HepG2 (cell line): ENCODE data around the gene GHRHR. TPM values are rescaled to one million over a fixed set of nuclear protein-coding genes. Genes with fewer than 3 reads are reported as not detected.

ENCODE experiments used
- ATAC-seq: fragments of 200-7000 bp; cut with Tn5 transposase; 3 replicates; pipeline ENCODE4 v1.9.1; 2020; ENCODE audit warnings: mild to moderate bottlenecking, moderate library complexity
- BruUV-seq: library from RNA; stranded (reverse); fragments of 400-500 nt; replicated peaks from 2 replicates; lab custom pipeline; 2021; lab: Mats Ljungman, UMichigan
- CTCF ChIA-PET: fragments of 300-600 bp; formaldehyde crosslinking; extraction: SDS; loops from one replicate; lab custom pipeline; 2021; ENCODE audit warnings: low total read pairs, inconsistent platforms, low intra/inter-chr PET ratio; lab: Yijun Ruan, JAX
- POLR2A ChIA-PET: fragments of 350-600 bp; sonication (Branson Sonifier 250); formaldehyde crosslinking; loops from one replicate; lab custom pipeline; 2020; ENCODE audit warnings: antibody characterized with exemption, inconsistent platforms; lab: Yijun Ruan, JAX
- DNase-seq: peaks from one replicate; pipeline ENCODE4 v3.0.0-alpha.2; 2015; ENCODE audit warnings: low spot score
- FAIRE-seq: peaks from 3 replicates; lab custom pipeline; 2011; peaks lifted over from hg19 to GRCh38; lab: Jason Lieb, UNC
- H2AFZ ChIP-seq: one replicate; pipeline ENCODE4 v1.6.1; 2011; ENCODE audit warnings: low read length, inconsistent platforms
- H3K27ac ChIP-seq: fragments of 300-600 bp; 3 replicates; pipeline ENCODE4 v1.8.0; 2011; ENCODE audit warnings: mixed run types, mild to moderate bottlenecking, mixed read lengths, low read length, inconsistent platforms; ENCODE audit not compliant: insufficient read depth; ENCODE audit errors: extremely low read length
- H3K27me3 ChIP-seq, 2 experiments: fragments of 200-600 bp in 1 of 2; 2 replicates in 1 of 2; 3 replicates in 1 of 2; pipeline versions ENCODE4 v1.6.0 to v1.8.0; 2011; ENCODE audit warnings: low read length in 2 of 2, mild to moderate bottlenecking in 2 of 2, moderate library complexity in 2 of 2, inconsistent platforms in 1 of 2; ENCODE audit not compliant: insufficient read depth in 2 of 2, control insufficient read depth in 1 of 2
- H3K36me3 ChIP-seq, 2 experiments: fragments of 200-600 bp in 1 of 2; replicated peaks in 1 of 2; 2 replicates in 1 of 2; 3 replicates in 1 of 2; pipeline versions ENCODE4 v1.5.1 to v1.8.0; 2011; ENCODE audit warnings: low read length in 2 of 2, inconsistent platforms in 1 of 2; ENCODE audit not compliant: insufficient read depth in 2 of 2, control insufficient read depth in 1 of 2
- H3K4me1 ChIP-seq: 2 replicates; pipeline ENCODE4 v1.5.1; 2012; ENCODE audit warnings: low read length, inconsistent platforms; ENCODE audit not compliant: insufficient read depth
- H3K4me2 ChIP-seq: 2 replicates; pipeline ENCODE4 v1.6.0; 2011; ENCODE audit warnings: low read depth, low read length, inconsistent platforms
- H3K4me3 ChIP-seq, 3 experiments: fragments of 200-600 bp in 1 of 3; sonication (generic), shearing (Covaris generic) in 1 of 3; replicated peaks in 1 of 3; 2 replicates each; pipeline ENCODE4 v1.5.1; 2011 to 2016; ENCODE audit warnings: low read length in 3 of 3, inconsistent platforms in 2 of 3, low read depth in 2 of 3, mild to moderate bottlenecking in 2 of 3, control low read depth in 1 of 3, mixed read lengths in 1 of 3; ENCODE audit not compliant: insufficient read depth in 1 of 3
- H3K79me2 ChIP-seq: one replicate; pipeline ENCODE4 v1.6.1; 2011; ENCODE audit warnings: low read length, inconsistent platforms; ENCODE audit not compliant: insufficient read depth
- H3K9ac ChIP-seq: 2 replicates; pipeline ENCODE4 v1.6.0; 2011; ENCODE audit warnings: mild to moderate bottlenecking, low read depth, low read length, inconsistent platforms; ENCODE audit not compliant: insufficient read depth
- H3K9me3 ChIP-seq: 2 replicates; pipeline ENCODE4 v1.5.1; 2012; ENCODE audit warnings: mild to moderate bottlenecking, low read length
- H4K20me1 ChIP-seq: 2 replicates; pipeline ENCODE4 v1.6.0; 2011; ENCODE audit warnings: inconsistent platforms, mild to moderate bottlenecking, low read length, moderate library complexity; ENCODE audit not compliant: insufficient read depth
- FOXP4 ChIP-seq: sonication (generic); formaldehyde crosslinking; IDR thresholded peaks from 2 replicates; pipeline ENCODE4 v1.4.0; 2020; ENCODE audit warnings: missing genetic modification reagents
- GABPA ChIP-seq, 2 experiments: IDR thresholded peaks; 2 replicates each; pipeline ENCODE4 v1.6.1; 2011 to 2016; ENCODE audit warnings: low read depth in 2 of 2, low read length in 1 of 2, missing biosample characterization in 1 of 2, missing genetic modification characterization in 1 of 2
- HNRNPLL ChIP-seq: fragments of 200-400 bp; formaldehyde crosslinking; IDR thresholded peaks from 2 replicates; pipeline ENCODE4 v1.6.1; 2017; ENCODE audit warnings: mild to moderate bottlenecking, low read depth, low read length; ENCODE audit not compliant: poor library complexity, severe bottlenecking
- IRF2 ChIP-seq: IDR thresholded peaks from 2 replicates; pipeline ENCODE4 v1.6.1; 2018; ENCODE audit warnings: missing genetic modification reagents, missing compliant biosample characterization
- KDM6A ChIP-seq: IDR thresholded peaks from 2 replicates; pipeline ENCODE4 v1.6.1; 2016; ENCODE audit warnings: low read depth
- MED13 ChIP-seq: sonication (generic); formaldehyde crosslinking; IDR thresholded peaks from 2 replicates; pipeline ENCODE4 v1.5.0; 2020; ENCODE audit warnings: missing genetic modification reagents
- NFYB ChIP-seq: sonication (generic); formaldehyde crosslinking; IDR thresholded peaks from 2 replicates; pipeline ENCODE4 v1.4.0; 2020; ENCODE audit warnings: missing genetic modification reagents
- PHF5A ChIP-seq: IDR thresholded peaks from one replicate; pipeline ENCODE4 v1.6.1; 2018; ENCODE audit warnings: low read depth, missing genetic modification reagents; ENCODE audit not compliant: unreplicated experiment
- SAFB2 ChIP-seq: sonication (generic); formaldehyde crosslinking; IDR thresholded peaks from 2 replicates; pipeline ENCODE4 v1.5.1; 2020; ENCODE audit warnings: missing genetic modification reagents, low read depth, mild to moderate bottlenecking, borderline replicate concordance
- XBP1 ChIP-seq: sonication (generic); formaldehyde crosslinking; IDR thresholded peaks from 2 replicates; pipeline ENCODE4 v1.5.0; 2020; ENCODE audit warnings: missing genetic modification reagents
- ZNF432 ChIP-seq: sonication (generic); formaldehyde crosslinking; IDR thresholded peaks from 2 replicates; pipeline ENCODE4 v1.5.0; 2020; ENCODE audit warnings: missing genetic modification reagents, mild to moderate bottlenecking, borderline replicate concordance
- WGBS: methylation state at CpG from one replicate; pipeline ENCODE4 v1.1.6; 2017; ENCODE audit warnings: low lambda C conversion rate; 5-methylcytosine and 5-hydroxymethylcytosine counted together
- in situ Hi-C: cut with HindIII; loops from 2 replicates; pipeline ENCODE4 v1.10.0; 2017; ENCODE audit warnings: low pct_unique_long_range_greater_than_20kb; ENCODE audit not compliant: extremely low pct_ligation_motif_present
- intact Hi-C: fragments of 100-400 bp; cut with micrococcal nuclease; formaldehyde crosslinking; loops from one replicate; pipeline ENCODE4 v1.10.0; 2022; ENCODE audit not compliant: unreplicated experiment
- polyA plus RNA-seq, 8 experiments: library from polyadenylated mRNA; depleted of rRNA in 3 of 8; stranded (reverse) in 7 of 8; unstranded in 1 of 8; fragments of >200 nt; fragmentation: Illumina TruSeq in 4 of 8; extraction: Trizol in 4 of 8; gene quantifications; 2 replicates each; pipeline versions ENCODE4 v1.2.1 to v1.2.3, GENCODE V29; 2011 to 2016; ENCODE audit warnings: low read depth in 4 of 8, missing spikeins in 1 of 8, mixed read lengths in 1 of 8; ENCODE audit not compliant: insufficient read depth in 1 of 8
- total RNA-seq, 5 experiments: library from RNA; depleted of rRNA; stranded (reverse); fragments of >200 nt; fragmentation: Illumina TruSeq; extraction: Trizol; gene quantifications; 2 replicates each; pipeline ENCODE4 v1.2.3, GENCODE V29; 2016; ENCODE audit warnings: low read depth in 1 of 5
- TF ChIP-seq, protein P1 (sequence below): IDR thresholded peaks from 2 replicates; pipeline ENCODE4 v1.6.1; 2016

Gene GHRHR
- total and polyA plus RNA-seq, 2 of the 13 experiments (the other 11 are each of a cell fraction or from before 2014, with no cell fraction given), result not detected

DNA sequence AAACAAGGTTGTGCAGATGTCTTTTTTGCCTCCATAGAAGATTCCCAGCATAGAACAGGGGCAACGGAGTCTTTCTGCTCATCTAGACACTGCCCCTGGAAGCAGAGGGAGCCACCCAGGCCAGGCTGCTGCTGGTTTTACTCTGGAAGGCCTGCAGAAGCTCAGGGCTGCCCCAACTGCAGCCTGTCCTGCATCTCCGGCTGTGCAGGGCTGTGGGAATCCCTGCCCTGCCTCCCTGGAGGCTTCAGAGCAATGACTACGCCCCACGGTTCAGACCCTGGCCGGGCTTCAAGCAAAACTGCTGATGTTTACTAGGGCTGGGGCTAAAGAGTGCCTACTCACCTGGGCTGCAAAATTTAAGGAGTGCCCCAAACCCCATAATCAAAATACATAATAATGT is 43.9 kb downstream of the GHRHR start:
- Histone ChIP-seq H3K27ac (no peak overlapping the region), H3K27me3 (peaks cover 0 to 8% of the 10 kb centered on the region in 2 experiments; a peak in 1 of 5 replicates), H4K20me1 (no peaks in the 10 kb centered on the region), H3K79me2 (no peaks in the 10 kb centered on the region), H2AFZ (no peak overlapping the region), H3K9me3 (no peaks in the 10 kb centered on the region), H3K4me1 (no peaks in the 10 kb centered on the region), H3K4me2 (no peak overlapping the region), H3K36me3 (no peaks in the 10 kb centered on the region), H3K4me3 (no peak overlapping the region), H3K9ac (no peak overlapping the region)
- ATAC-seq, result no peak
- DNase-seq, result no peak
- TF ChIP-seq PHF5A (CRISPR knock-in tag), result no peak
- no peak for TF ChIP-seq XBP1
- no peak for TF ChIP-seq ZNF432
- no peak for TF ChIP-seq SAFB2 (CRISPR knock-in tag)
- no peak for TF ChIP-seq MED13
- TF ChIP-seq HNRNPLL, result no peak
- TF ChIP-seq NFYB (CRISPR knock-in tag), result no peak
- no peak for TF ChIP-seq FOXP4 (CRISPR knock-in tag)
- TF ChIP-seq, protein P1, sequence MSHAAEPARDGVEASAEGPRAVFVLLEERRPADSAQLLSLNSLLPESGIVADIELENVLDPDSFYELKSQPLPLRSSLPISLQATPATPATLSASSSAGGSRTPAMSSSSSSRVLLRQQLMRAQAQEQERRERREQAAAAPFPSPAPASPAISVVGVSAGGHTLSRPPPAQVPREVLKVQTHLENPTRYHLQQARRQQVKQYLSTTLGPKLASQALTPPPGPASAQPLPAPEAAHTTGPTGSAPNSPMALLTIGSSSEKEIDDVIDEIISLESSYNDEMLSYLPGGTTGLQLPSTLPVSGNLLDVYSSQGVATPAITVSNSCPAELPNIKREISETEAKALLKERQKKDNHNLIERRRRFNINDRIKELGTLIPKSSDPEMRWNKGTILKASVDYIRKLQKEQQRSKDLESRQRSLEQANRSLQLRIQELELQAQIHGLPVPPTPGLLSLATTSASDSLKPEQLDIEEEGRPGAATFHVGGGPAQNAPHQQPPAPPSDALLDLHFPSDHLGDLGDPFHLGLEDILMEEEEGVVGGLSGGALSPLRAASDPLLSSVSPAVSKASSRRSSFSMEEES (CRISPR knock-in tag), result no peak
- no peak for TF ChIP-seq IRF2
- no peak for TF ChIP-seq KDM6A (CRISPR knock-in tag)
- TF ChIP-seq GABPA (IDR thresholded peaks at IDR 0.05; ENCODE audit: low read depth, low read length), result no peak
- no peak for TF ChIP-seq GABPA (CRISPR knock-in tag; IDR thresholded peaks at IDR 0.05; ENCODE audit: low read depth)
- BruUV-seq, result no TSS peak
- CTCF ChIA-PET, result no interaction called here
- POLR2A ChIA-PET, result no interaction called here
- intact Hi-C loops, result no loop called here
- 0% methylated on average over 2 of the region's 5 CpGs for WGBS
- in situ Hi-C loops, result no loop called here
- no peak for FAIRE-seq
